Glutamatergic neuron (in vitro differentiated cells): ENCODE data around the gene AIP. TPM values are rescaled to one million over a fixed set of nuclear protein-coding genes. Genes with fewer than 3 reads are reported as not detected.
A peak's percentile ranks its signal among the peaks of the same experiment; 100 is the strongest.

Experiments used
- DNase-seq: peaks from one replicate; pipeline ENCODE4 v3.0.0; 2022
- H3K27ac Mint-ChIP-seq: one replicate; pipeline ENCODE4 v1.8.0; 2020; ENCODE audit warnings: mild to moderate bottlenecking, mixed read lengths, inconsistent platforms; ENCODE audit not compliant: unreplicated experiment
- H3K27me3 Mint-ChIP-seq: one replicate; pipeline ENCODE4 v1.8.0; 2020; ENCODE audit warnings: mild to moderate bottlenecking, moderate library complexity, mixed read lengths, inconsistent platforms; ENCODE audit not compliant: unreplicated experiment
- H3K36me3 Mint-ChIP-seq: one replicate; pipeline ENCODE4 v1.8.0; 2020; ENCODE audit warnings: mild to moderate bottlenecking, mixed read lengths, inconsistent platforms; ENCODE audit not compliant: unreplicated experiment
- H3K4me1 Mint-ChIP-seq: one replicate; pipeline ENCODE4 v1.8.0; 2020; ENCODE audit warnings: mild to moderate bottlenecking, low read depth, mixed read lengths, inconsistent platforms; ENCODE audit not compliant: unreplicated experiment
- H3K4me3 Mint-ChIP-seq: one replicate; pipeline ENCODE4 v1.8.0; 2020; ENCODE audit warnings: mild to moderate bottlenecking, mixed read lengths, inconsistent platforms; ENCODE audit not compliant: unreplicated experiment
- H3K9me3 Mint-ChIP-seq: one replicate; pipeline ENCODE4 v1.8.0; 2020; ENCODE audit warnings: mild to moderate bottlenecking, moderate library complexity, mixed read lengths, inconsistent platforms; ENCODE audit not compliant: unreplicated experiment
- total RNA-seq: library from RNA; stranded (reverse); fragmentation: NEBNext Ultra II Directional; extraction: Animal tissue kit (Norgen Biotek cat#: 25700); gene quantifications from one replicate; pipeline ENCODE4 v1.2.1, GENCODE V29; 2021; ENCODE audit not compliant: unreplicated experiment
- TF ChIP-seq, protein P1 (sequence below): fragments of 200-600 bp; sonication (generic); IDR thresholded peaks from one replicate; pipeline ENCODE4 v1.5.0; 2021; ENCODE audit not compliant: partially characterized antibody, unreplicated experiment

AIP gene
- total RNA-seq, 1 donor from 2014 or later = 43.0 TPM

DNA sequence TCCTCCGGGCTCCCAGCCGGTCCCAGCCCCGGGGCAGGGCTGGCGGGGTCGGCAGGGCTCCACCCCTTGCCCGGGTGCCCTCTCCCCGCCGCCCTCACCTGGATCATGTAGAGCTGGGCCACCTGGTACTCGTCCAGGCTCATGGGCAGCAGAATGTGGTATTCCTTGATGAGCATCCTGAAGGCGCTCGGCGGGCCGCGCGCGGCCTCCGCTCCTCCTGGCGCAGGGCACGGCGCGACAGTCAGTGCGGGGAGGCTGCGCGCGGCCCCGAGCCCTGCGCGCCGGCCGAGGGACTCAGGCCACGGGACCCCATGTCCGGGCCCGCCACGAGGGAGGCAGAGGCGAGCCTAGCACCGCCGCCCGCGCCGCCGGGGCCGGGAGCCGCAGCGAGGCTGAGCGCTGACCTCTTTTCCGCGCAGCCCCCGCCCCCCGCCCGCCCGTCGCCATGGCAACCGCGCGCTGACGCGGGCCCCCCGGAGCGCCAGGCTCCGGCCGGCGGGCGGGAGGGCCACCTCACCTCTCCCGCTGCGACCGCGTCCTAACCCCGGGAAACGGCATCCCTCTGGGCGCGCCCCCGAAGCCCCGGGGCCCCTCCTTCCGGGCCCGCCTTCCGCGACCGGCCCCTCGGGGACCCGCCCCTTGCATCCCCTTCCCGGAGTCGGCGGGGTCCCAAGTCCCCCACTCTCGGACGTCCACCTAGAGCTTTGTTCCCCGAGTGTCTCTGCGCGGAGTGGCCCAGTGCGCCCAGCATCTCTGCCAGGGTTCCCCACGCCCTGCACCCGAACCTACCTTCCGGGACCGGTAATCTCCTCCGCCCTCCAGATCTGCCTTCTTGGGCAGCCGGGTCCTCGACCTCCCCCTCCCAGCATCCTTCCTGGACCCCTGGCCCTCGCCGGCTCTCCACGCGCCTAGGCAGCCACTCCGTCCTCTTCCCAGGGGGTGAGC is 21.5 kb downstream of the AIP start:
- TF ChIP-seq, protein P1, sequence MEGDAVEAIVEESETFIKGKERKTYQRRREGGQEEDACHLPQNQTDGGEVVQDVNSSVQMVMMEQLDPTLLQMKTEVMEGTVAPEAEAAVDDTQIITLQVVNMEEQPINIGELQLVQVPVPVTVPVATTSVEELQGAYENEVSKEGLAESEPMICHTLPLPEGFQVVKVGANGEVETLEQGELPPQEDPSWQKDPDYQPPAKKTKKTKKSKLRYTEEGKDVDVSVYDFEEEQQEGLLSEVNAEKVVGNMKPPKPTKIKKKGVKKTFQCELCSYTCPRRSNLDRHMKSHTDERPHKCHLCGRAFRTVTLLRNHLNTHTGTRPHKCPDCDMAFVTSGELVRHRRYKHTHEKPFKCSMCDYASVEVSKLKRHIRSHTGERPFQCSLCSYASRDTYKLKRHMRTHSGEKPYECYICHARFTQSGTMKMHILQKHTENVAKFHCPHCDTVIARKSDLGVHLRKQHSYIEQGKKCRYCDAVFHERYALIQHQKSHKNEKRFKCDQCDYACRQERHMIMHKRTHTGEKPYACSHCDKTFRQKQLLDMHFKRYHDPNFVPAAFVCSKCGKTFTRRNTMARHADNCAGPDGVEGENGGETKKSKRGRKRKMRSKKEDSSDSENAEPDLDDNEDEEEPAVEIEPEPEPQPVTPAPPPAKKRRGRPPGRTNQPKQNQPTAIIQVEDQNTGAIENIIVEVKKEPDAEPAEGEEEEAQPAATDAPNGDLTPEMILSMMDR = no peak
- Mint-ChIP-seq H3K4me1 (peaks cover 10% of the 10 kb centered on the region), H3K9me3 (peaks cover 10% of the 10 kb centered on the region), H3K27ac (no peak overlapping the region), H3K27me3 (peaks cover 17% of the 10 kb centered on the region), H3K4me3 (peak overlapping the region; percentile 86), H3K36me3 (no peaks in the 10 kb centered on the region)
- peak; percentile 56 for DNase-seq

DNA sequence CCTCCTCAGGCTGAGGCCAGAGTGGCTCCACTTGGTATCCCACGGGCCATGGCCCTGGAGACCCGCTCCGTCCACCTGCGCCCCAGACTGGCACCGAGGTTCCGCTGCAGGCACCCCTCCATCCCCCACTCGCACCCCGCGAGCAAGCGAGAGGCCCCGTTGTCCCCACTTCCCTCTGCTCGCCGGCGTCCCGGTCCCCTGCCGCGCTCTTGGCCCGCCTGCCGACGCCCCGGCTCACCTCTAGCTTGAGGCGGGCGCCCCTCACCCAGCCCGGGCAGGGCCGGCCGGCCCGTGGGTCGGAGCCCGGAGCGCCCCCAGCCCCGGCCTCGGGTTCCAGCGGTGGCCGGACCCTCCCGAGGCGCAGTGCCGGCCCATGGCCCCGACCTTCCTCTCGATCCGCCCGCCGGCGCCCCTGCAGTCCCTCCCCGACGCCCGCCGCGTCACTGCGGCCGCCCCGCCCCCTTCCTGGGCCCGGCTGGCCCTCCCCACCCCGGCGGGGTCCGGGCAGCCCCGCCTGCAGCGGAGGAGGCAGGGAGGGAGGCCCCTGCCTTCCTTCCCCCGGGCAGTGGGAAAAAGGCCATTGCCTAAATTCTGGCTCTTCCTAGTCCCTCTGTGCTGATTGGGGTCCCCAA is 22.2 kb downstream of the AIP start, which contains the start of gene PITPNM1:
Gene PITPNM1, minus strand, starts transcription at position 414 of the 632 bp plus-strand sequence. CDS start 1,183 bp downstream, outside the sequence.
- peaks cover 19% of the 10 kb centered on the region for H3K27me3 Mint-ChIP-seq
- peak within 1 kb of the TSS; percentile 86 for H3K4me3 Mint-ChIP-seq
- peak; percentile 64 for DNase-seq
- H3K27ac Mint-ChIP-seq = no peak within 1 kb of the TSS
- TF ChIP-seq, protein P1 = no peak
- H3K36me3 Mint-ChIP-seq = no peaks in the 10 kb centered on the region
- H3K4me1 Mint-ChIP-seq = peaks cover 10% of the 10 kb centered on the region
- H3K9me3 Mint-ChIP-seq = peaks cover 10% of the 10 kb centered on the region

DNA sequence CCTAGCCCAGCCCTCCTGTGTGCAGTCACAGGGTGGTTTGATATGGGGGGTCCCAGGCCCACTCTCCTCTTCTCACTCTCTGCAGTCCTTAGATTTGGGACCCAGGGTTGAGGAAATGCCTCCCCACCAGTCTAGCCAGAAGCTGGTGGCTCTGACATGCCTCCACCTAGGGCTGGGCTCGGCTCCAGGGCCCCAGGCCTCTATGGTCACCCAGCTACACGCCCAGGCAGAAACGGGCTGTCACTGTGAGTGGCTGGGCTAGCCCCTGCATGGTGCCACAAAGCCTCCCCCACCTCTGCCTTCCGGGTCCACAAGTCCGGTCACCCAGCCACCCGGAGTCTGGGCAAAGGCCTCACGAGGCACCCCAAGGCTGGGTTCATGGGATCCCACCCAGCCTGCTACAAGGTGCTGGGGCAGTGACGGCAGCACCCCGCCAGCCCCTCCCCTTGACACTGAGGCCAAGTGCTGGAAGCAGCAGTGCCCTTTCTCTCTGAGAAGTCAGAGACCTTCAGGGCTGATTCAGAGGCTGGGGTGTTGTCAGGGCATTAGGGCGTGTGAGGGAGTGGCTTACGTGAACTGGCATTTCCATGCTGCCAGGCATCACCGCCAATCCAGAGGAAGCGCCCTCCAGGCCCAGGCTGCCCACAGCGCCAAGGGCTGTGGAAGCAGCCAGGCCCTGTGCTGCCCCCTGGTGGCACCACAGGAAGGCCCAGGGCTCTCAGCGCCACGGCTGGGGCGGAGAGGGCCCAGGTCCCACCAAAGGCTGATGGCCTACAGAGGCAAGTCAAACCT is 23.0 kb downstream of the AIP start:
- Mint-ChIP-seq H3K4me1 (peaks cover 10% of the 10 kb centered on the region), H3K4me3 (peak overlapping the region; percentile 81), H3K36me3 (no peaks in the 10 kb centered on the region), H3K27ac (no peak overlapping the region), H3K27me3 (peaks cover 16% of the 10 kb centered on the region), H3K9me3 (peaks cover 10% of the 10 kb centered on the region)
- TF ChIP-seq, protein P1 = peak; percentile 90
- peak; percentile 87 for DNase-seq

DNA sequence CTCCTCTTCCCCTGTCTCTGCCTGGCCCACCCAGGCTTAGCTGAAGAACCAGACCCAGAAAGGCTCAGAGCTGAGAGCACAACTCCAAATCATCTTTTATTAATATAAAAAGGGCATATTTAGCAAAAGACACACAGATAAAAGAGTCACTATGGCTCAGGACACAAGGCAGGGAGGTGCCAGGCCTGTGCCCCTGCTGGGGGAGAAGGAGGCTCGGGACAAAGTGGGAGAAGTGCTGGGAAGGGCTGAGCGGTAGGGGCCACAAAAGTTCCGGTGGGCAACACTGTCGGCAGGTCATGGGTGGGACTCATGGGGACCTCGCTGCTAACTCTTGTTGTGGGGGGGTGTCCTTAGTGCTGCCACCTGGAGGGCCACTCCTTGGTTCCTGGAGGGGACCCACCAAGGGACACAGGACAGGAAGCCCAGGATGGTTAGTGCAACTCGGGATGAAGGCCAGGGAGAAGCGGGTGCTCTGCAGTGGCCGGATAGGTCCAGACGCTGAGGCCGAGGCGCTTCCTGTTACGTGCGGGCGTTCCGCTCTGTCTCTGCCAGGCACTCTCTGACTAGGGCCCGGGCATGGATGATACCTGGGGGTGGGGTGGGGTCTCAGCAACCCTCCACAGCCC is 23.7 kb downstream of the AIP start:
- peaks cover 10% of the 10 kb centered on the region for H3K9me3 Mint-ChIP-seq
- H3K36me3 Mint-ChIP-seq = no peaks in the 10 kb centered on the region
- peak overlapping the region; percentile 53 for H3K27ac Mint-ChIP-seq
- H3K27me3 Mint-ChIP-seq = peaks cover 18% of the 10 kb centered on the region
- DNase-seq = no peak
- peaks cover 10% of the 10 kb centered on the region for H3K4me1 Mint-ChIP-seq
- TF ChIP-seq, protein P1 = peak; percentile 22
- H3K4me3 Mint-ChIP-seq = peak overlapping the region; percentile 85
